Esophagus muscularis mucosa (tissue), 4 donors: ENCODE results near the gene HERPUD1. TPM values are rescaled to one million over a fixed set of nuclear protein-coding genes. Genes with fewer than 3 reads are reported as not detected.

Experiments
- DNase-seq: peaks from one replicate; pipeline ENCODE4 v3.0.0-alpha.2; 2017; ENCODE audit errors: extremely low spot score
- H3K27ac ChIP-seq, 4 donors: fragments of 200-600 bp; sonication (generic); replicated peaks in 1 of 4; 1 replicate in 3 of 4; 2 replicates in 1 of 4; pipeline ENCODE4 v1.5.1; 2016 to 2019; ENCODE audit warnings: mild to moderate bottlenecking in 1 of 4
- H3K27me3 ChIP-seq, 4 donors: fragments of 200-600 bp; sonication (generic); one replicate each; pipeline versions ENCODE4 v1.5.1 to v1.6.0; 2016 to 2019
- H3K36me3 ChIP-seq, 4 donors: fragments of 200-600 bp; sonication (generic); one replicate each; pipeline ENCODE4 v1.5.1; 2016 to 2019
- H3K4me1 ChIP-seq, 4 donors: fragments of 200-600 bp; sonication (generic); one replicate each; pipeline ENCODE4 v1.5.1; 2016 to 2019
- H3K4me3 ChIP-seq, 4 donors: fragments of 200-600 bp; sonication (generic); 1 replicate in 2 of 4; 2 replicates in 2 of 4; pipeline ENCODE4 v1.5.1; 2016 to 2019; ENCODE audit warnings: mild to moderate bottlenecking in 4 of 4, moderate library complexity in 1 of 4
- H3K9me3 ChIP-seq, 4 donors: fragments of 200-600 bp; sonication (generic); 1 replicate in 3 of 4; 2 replicates in 1 of 4; pipeline ENCODE4 v1.5.1; 2016 to 2019
- EP300 ChIP-seq: sonication (generic); formaldehyde crosslinking; IDR thresholded peaks from one replicate; pipeline ENCODE4 v1.6.1; 2017; ENCODE audit warnings: antibody characterized with exemption
- POLR2A ChIP-seq: fragments of 450-650 bp; IDR thresholded peaks from one replicate; pipeline ENCODE4 v1.6.1; 2017; ENCODE audit warnings: antibody characterized with exemption, moderate library complexity, mild to moderate bottlenecking, low read depth
- POLR2AphosphoS5 ChIP-seq, 2 donors: sonication (generic); formaldehyde crosslinking; IDR thresholded peaks; one replicate each; pipeline ENCODE4 v1.6.1; 2017; ENCODE audit warnings: antibody characterized with exemption in 2 of 2
- WGBS: methylation state at CpG from one replicate; pipeline ENCODE4 v1.1.5; 2018; 5-methylcytosine and 5-hydroxymethylcytosine counted together
- intact Hi-C: fragments of 100-400 bp; cut with DNase I; formaldehyde crosslinking; loops from one replicate; pipeline ENCODE4 v1.15.1; 2023
- total RNA-seq, 4 donors: library from RNA; depleted of rRNA; stranded (reverse); fragments of >200 nt; gene quantifications; one replicate each; pipeline versions ENCODE4 v1.1.0 to v1.2.1, GENCODE V29; 2016
- TF ChIP-seq, protein P1 (sequence below), 3 experiments: fragments of 200-600 bp in 2 of 3; fragments of 450-650 bp in 1 of 3; sonication (generic) in 2 of 3; IDR thresholded peaks; one replicate each; pipeline ENCODE4 v1.5.1; 2017 to 2019; ENCODE audit warnings: antibody characterized with exemption in 3 of 3, mild to moderate bottlenecking in 2 of 3, moderate library complexity in 1 of 3

The HERPUD1 gene
- total RNA-seq, 4 donors from 2014 or later, result 64.0 to 99.7 (median 71.5) TPM

DNA sequence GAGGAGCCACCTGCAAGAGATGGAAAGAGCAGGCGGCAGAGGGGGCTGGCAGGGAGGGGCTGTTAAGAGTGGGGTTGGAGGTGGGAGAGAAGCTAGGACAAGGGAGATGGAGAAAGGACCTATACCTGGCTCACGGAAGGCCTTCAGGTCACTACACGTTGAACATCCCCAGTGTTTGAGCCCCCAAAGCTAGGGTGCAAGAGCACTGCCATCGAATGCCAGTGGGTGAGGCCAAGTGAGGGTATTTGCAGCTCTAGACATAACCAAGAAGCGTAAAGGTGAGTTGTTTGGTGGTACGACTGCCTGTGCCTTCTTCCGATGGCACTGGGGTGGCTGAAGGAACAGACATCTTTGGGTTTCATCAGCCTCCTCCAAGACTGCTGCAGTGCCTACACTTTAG lies 17.0 kb upstream of the HERPUD1 start:
- no peak for TF ChIP-seq POLR2AphosphoS5 (IDR thresholded peaks at IDR 0.05)
- TF ChIP-seq EP300, result no peak
- TF ChIP-seq, protein P1, sequence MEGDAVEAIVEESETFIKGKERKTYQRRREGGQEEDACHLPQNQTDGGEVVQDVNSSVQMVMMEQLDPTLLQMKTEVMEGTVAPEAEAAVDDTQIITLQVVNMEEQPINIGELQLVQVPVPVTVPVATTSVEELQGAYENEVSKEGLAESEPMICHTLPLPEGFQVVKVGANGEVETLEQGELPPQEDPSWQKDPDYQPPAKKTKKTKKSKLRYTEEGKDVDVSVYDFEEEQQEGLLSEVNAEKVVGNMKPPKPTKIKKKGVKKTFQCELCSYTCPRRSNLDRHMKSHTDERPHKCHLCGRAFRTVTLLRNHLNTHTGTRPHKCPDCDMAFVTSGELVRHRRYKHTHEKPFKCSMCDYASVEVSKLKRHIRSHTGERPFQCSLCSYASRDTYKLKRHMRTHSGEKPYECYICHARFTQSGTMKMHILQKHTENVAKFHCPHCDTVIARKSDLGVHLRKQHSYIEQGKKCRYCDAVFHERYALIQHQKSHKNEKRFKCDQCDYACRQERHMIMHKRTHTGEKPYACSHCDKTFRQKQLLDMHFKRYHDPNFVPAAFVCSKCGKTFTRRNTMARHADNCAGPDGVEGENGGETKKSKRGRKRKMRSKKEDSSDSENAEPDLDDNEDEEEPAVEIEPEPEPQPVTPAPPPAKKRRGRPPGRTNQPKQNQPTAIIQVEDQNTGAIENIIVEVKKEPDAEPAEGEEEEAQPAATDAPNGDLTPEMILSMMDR (IDR thresholded peaks at IDR 0.05), result no peak
- no peak for TF ChIP-seq POLR2A
- 96% methylated on average over 6 of the region's 7 CpGs for WGBS
- Histone ChIP-seq H3K4me1 (peaks cover 14 to 25% (median 18%) of the 10 kb centered on the region in 4 donors), H3K27ac (no peak overlapping the region), H3K36me3 (no peaks in the 10 kb centered on the region), H3K4me3 (no peak overlapping the region), H3K9me3 (no peaks in the 10 kb centered on the region), H3K27me3 (peaks cover 0 to 11% (median 0%) of the 10 kb centered on the region in 4 donors)
- no peak for DNase-seq
- intact Hi-C loops, result no loop called here

DNA sequence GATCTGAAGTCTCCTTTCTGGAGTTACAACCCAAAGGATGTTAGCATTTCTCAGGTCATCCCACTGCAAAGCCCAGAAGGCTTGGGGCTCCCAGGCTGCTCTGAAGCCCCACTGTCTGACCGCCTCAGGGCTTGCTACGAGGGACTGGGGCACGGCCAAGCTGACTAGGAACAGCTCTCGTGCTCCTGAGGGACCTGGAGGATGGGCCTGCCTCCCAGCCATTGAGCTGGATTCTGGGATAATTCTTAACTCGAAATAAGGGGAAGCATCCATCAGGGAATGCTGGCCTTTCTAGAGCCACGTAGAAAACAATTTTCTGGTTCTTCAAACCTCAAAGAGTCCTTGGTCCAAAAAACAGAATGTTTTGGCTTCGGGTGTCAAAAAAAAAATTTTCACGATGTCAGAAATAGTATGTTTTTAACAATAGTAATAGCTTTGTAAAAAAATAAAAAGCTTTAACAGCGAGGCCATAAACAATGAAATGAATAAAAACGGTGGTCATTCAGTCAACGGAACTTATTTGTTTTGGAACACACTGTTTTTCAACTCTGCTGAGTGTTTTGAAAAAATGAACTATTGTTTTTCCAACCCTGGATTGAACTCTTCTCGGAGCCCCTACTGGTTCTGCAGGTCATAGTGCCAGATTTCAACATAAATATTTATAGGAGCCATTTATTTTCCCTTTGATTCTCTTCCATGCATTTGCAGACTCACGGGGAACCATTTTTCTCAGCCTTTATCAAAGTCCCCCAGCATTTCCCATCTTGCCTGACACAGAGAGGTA lies 16.4 kb upstream of the HERPUD1 start:
- intact Hi-C loops, result no loop called here

DNA sequence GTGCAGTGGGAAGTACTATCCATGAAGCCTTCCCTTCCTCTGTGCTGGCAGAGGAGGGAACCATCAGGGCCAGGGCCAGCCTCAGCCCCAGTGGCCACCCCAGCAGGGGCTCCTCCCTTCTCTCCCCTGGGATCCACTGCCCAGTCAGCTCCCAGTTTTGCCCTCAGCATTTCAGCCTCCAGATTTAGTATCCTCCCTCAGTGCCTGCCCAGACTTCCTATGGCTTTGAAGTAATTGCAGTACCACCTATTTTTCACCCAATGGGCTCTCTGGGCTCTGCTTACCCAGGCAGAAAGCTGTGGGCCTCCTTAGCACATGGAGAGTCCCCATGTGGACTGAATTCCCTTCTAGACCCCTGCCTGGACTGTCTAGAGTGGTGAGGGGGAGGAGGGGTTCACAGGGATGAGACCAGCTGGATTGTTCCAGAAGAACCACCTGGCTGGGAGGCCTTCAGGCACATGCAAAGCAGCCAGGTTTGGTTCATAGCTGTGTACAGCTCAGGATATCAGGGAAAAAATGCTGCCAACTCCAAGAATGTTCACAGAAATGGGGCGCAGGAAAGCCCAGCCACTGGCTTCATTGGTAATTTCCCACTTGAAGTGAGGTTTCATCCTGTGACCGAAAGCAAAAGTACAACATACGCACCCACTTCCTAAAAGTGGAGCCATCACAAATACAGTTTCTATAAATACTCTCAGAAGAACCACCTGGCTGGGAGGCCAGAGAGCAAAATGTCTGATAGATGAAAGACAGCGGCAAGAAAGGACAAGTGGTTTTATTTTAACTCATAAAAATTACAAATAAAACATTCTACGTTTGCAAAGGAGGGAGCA lies 15.2 kb upstream of the HERPUD1 start:
- Histone ChIP-seq H3K4me1 (peaks cover 14 to 25% (median 15%) of the 10 kb centered on the region in 4 donors), H3K4me3 (no peak overlapping the region), H3K27ac (peak overlapping the region; percentile 28 to 59 (median 34)), H3K9me3 (no peaks in the 10 kb centered on the region), H3K27me3 (peaks cover 0 to 8% (median 0%) of the 10 kb centered on the region in 4 donors), H3K36me3 (no peaks in the 10 kb centered on the region)
- DNase-seq, result no peak
- intact Hi-C loops, result no loop called here
- WGBS, result 65% methylated on average over 5 of the region's 5 CpGs
- no peak for TF ChIP-seq POLR2AphosphoS5 (IDR thresholded peaks at IDR 0.05)
- no peak for TF ChIP-seq EP300
- no peak for TF ChIP-seq POLR2A
- TF ChIP-seq, protein P1 (IDR thresholded peaks at IDR 0.05), result no peak

More for the DNA sequence above, 16.4 kb upstream of the HERPUD1 start:
- Histone ChIP-seq H3K4me3 (no peak overlapping the region), H3K27ac (peak overlapping the region in 1 of 4 donors; percentile 59), H3K27me3 (peaks cover 0 to 11% (median 0%) of the 10 kb centered on the region in 4 donors), H3K9me3 (no peaks in the 10 kb centered on the region), H3K4me1 (peaks cover 14 to 25% (median 18%) of the 10 kb centered on the region in 4 donors), H3K36me3 (no peaks in the 10 kb centered on the region)
- no peak for DNase-seq
- TF ChIP-seq POLR2AphosphoS5 (IDR thresholded peaks at IDR 0.05) (no peak), POLR2A (no peak), EP300 (no peak)
- TF ChIP-seq, protein P1 (IDR thresholded peaks at IDR 0.05), result no peak
- WGBS, result 68% methylated on average over 12 of the region's 13 CpGs

DNA sequence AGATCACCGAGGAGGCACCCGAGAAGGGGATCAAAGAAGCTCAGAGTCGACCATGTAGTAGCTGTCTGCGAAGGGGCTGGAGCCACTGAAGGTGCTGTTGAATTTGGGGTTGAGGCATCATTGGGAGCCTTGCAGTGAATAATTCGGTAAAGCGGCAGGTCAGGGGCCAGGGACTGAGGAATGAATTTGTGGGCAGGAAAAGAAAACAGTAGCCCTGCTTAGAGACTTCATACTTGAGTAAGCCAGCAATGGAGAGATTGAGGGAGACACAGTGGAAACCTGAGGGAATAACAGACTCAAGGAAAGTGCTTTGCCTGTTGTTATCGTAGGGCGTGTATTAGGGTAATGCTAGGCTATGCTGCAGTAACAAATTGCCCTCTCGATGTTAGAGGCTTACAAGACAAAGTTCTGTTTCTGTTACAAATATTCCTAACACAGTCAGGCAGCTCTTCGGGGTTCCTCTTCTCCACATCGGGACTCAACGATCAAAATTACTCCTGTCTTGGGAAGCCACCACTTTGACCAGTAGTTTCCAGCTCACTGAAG lies 13.4 kb upstream of the HERPUD1 start:
- intact Hi-C loops, result no loop called here
- H3K27me3 ChIP-seq, result peaks cover 0 to 3% (median 0%) of the 10 kb centered on the region in 4 donors
- no peaks in the 10 kb centered on the region for H3K36me3 ChIP-seq
- DNase-seq, result no peak
- 91% methylated on average over 12 of the region's 12 CpGs for WGBS
- no peak overlapping the region for H3K4me3 ChIP-seq
- TF ChIP-seq EP300 (no peak), POLR2A (no peak), POLR2AphosphoS5 (IDR thresholded peaks at IDR 0.05) (no peak)
- TF ChIP-seq, protein P1 (IDR thresholded peaks at IDR 0.05), result no peak
- no peak overlapping the region for H3K27ac ChIP-seq
- H3K4me1 ChIP-seq, result peaks cover 8 to 19% (median 10%) of the 10 kb centered on the region in 4 donors
- H3K9me3 ChIP-seq, result no peaks in the 10 kb centered on the region
